Effector CD4-positive, alpha-beta T cell (primary cell): Measurements from ENCODE around the gene STAT6.
"Not testable (repeated sequence)": the region's sequence is repeated elsewhere in the genome, so short reads cannot be mapped to it uniquely, and the experiment has no call there.

Source experiments
- DNase-seq: peaks from one replicate; pipeline ENCODE4 v3.0.0-alpha.2; 2020

The STAT6 gene

DNA sequence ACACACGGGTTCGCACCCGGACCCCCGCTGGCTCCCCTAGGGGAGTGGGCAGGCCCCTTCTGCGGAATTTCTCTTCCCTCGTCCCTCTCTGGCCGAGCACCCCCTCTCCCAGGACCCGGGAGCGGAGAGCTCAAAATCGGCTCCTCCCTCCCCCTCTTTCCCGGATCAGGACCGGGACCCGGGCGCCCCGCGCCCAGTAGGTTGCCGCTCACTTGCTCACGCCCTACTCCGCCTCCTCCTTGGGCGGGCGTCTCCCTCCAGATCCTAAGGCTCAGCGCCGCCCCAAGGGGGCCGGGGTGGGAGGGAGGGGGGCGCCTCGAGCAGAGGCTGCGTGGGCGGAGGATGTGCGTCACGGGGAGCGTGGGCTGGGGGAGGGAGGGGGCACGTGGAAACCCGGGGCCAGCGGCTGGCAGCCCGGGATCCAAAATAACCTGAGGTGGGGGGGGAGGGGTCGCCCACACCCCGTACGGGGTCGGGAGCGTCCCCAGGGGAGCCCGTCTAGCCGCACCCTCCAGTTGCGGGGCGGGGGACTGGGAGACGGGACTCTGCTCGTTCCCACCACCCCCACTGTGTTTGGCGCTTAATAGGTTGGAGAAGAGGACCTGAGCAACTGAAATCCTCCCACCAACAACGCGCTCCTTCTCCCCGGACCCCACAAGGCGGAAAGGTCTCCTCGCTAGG lies 24.0 kb downstream of the STAT6 start:
- DNase-seq: peak; percentile 89

- DNase-seq: peak; percentile 33
Measured at GRCh38 chr12:57086493-57087009, 24.6 kb downstream of the STAT6 start.

GRCh38 chr12:57085999-57086492 lies 25.1 kb downstream of the STAT6 start:
- no peak for DNase-seq

DNA sequence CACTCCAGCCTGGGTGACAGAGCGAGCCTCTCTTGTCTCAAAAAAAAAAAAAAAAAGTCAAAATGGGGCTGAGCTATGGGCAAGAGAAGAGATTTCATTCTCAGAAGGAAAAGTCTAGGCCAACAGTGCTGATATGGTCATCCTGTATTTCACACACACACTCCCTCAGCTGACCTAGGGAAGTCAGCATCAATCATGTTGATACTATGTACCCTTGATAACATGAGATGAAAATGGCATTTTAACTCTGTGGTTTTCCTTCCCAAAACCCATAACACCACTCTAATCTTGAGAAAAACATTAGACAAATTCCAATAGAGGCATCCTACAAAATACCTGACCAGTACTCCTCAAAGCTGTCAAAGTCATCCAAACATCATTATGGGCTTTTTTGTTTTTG lies 30.3 kb downstream of the STAT6 start:
- no peak for DNase-seq

DNA sequence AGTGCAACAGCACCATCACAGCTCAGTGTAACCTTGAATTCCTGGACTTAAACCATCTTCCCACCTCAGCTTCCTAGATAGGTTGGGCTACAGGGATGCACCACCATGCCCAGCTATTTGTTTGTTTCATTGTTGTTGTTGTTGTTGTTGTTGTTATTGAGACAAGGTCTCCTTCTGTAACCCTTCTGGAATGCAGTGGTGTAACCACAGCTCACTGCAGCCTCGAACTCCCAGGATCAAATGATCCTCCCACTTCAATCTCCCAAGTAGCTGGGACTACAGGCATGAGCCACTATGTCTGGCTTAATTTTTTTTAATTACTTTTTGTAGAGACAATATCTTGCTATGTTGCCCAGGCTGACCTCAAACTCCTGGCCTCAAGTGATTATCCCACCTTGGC lies 31.3 kb downstream of the STAT6 start:
- DNase-seq: no peak

GRCh38 chr12:57078519-57079404 lies 32.4 kb downstream of the STAT6 start, which contains the start of gene NEMP1:
TSS of gene NEMP1 (minus strand) at chr12:57078791. CDS start at chr12:57078745, 46 bp downstream.
- DNase-seq: peak; percentile 94

DNA sequence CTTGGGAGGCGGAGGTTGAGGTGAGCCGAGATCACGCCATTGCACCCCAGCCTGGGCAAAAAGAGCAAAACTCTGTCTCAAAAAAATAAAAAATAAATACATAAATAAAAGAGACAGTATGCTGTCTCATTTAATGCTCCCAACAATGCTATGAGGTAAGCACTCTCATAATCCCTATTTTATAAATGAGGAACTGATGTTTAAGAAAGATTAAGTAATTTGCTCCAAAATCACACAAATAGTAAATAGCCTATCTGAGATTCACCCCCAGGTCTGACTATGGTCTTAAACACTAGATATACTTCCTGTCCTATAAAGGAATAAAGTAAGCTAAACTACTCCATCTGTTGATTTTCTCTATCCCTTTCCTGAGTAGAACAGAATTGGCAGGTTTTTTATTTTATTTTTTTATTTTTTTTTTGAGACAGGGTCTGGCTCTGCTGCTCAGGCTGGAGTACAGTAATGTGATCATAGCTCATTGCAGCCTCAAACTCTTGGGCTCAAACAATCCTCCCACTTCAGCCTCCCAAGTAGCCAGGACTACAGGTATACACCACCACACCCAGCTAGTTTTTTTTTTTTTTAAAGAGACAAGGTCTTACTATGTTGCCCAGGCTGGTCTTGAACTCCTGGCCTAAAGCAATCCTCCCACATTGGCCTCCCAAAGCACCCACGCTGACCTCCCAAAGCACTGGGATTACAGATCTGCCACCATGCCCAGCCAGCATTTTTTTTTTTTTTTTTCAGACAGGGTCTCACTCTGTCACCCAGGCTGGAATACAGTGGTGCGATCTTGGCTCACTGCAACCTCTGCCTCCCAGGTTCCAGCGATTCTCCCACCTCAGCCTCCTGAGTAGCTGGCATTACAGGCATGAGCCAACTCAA lies 37.4 kb downstream of the STAT6 start:
- DNase-seq: not testable (repeated sequence)

- DNase-seq: no peak
Measured at GRCh38 chr12:57072661-57073060, 38.5 kb downstream of the STAT6 start.

DNA sequence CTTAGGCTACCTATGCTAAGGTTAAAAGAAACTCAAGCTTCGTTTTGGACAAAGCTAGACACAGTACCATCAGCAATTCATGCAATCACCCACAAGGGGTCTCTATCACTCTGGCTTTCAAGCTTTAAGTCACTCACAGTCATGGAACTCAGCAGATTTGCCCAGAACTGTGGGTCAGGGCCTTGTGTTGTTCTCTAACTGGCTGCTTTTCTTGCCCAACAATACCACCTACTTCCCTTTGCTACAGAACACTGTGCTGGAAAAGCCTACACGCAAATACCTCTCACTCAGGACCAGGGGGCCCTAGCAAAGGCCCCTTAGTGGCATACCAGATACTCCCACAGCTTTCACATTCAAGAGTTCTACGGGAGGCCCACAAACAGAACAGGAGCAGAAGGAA lies 41.6 kb downstream of the STAT6 start:
- DNase-seq: peak; percentile 55

GRCh38 chr12:57066245-57066644 lies 44.9 kb downstream of the STAT6 start:
- DNase-seq: no peak

- DNase-seq: peak; percentile 41
Measured at GRCh38 chr12:57063991-57064685, 47.0 kb downstream of the STAT6 start.

DNA sequence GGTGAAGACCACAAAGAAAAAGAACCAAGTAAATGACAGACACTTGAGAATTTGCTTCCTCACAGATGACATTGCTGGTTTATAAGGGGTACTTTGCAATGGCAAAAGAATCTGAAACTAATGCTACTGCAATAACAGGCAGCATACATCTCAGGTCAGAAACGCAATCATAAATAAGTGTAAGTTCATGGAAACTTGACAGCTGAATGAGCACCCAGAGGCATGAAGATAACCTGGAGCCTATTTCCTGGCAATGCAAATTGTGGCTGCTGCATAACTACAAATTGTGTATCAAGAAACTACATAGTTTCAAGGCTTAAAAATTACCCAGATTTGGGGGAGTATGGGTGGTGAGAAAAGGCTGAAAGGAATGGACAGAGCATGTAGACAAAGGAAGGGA lies 52.7 kb downstream of the STAT6 start:
- no peak for DNase-seq

GRCh38 chr12:57057067-57057751 lies 54.0 kb downstream of the STAT6 start:
- DNase-seq: no peak

DNA sequence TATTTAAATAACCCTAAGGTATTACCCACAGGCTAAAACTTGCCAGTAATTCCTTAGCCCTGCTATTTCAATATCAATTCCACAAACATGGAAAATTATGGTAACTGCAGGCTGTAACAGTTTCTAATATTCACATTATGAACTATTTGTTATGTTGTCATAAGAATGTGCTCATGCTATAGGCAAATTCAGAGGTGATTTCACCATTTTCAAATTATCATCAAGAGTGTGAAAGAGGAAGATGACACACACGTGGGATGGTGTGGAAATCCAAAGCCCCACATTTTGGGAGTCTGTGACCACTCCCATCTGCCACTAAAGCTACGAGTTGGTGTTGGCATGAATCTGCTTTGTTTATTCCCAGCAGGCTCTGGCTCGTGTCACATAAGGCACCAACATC lies 55.3 kb downstream of the STAT6 start:
- no peak for DNase-seq

DNA sequence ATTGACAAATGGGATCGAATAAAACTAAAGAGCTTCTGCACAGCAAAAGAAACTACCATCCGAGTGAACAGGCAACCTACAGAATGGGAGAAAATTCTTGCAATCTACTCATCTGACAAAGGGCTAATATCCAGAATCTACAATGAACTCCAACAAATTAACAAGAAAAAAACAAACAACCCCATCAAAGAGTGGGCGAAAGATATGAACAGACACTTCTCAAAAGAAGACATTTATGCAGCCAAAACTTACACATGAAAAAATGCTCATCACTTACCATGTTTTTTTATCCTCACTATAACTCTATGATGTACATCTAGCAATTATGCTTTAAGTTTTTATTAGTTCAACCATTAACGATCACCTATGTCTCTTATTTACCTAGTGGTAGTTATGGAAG lies 57.3 kb downstream of the STAT6 start:
- not testable (repeated sequence) for DNase-seq

GRCh38 chr12:57053146-57053545 lies 58.0 kb downstream of the STAT6 start:
- not testable (repeated sequence) for DNase-seq

- DNase-seq: no peak
Measured at GRCh38 chr12:57051011-57051410, 60.2 kb downstream of the STAT6 start.

- no peak for DNase-seq
Measured at GRCh38 chr12:57049890-57050289, 61.3 kb downstream of the STAT6 start, which contains the start of gene MYO1A. TSS of gene MYO1A (minus strand) at chr12:57050129. CDS start at chr12:57048323, 1,806 bp downstream.

GRCh38 chr12:57049119-57049446 lies 62.1 kb downstream of the STAT6 start:
- no peak for DNase-seq

DNA sequence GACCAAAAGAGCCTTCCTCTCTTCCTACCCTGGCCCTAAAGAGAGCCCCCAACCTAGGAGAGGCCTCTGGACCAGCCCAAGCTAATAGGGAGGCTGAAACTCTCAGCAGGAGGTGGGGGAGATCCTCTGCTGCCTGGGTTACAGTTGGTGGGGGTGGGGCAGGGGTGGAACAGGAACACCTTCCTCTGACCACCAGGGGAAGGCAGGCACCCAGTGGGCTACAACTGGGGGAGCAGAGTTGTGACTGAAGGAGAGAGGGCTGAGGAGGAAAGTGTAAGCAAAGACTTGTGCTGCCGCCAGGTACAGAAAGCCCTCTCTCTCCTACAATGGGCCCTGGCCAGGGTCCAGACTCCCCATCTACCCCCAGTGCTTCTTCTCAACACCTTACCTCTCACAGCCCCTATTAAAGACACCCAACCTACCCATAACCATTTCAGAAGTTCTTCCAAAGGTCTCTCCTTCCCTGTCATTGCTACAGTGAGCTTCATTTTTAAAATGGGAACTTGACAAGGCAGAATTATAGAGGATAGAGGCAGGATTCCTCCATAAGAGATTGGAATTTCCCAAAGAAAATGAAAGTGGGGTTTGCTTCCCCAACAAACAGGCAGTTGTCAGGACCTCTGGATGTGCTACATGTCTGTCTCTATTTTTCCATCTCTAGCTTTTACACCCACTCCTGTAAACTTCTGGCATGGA lies 62.6 kb downstream of the STAT6 start:
- no peak for DNase-seq

- DNase-seq: no peak
Measured at GRCh38 chr12:57047981-57048380, 63.2 kb downstream of the STAT6 start.
